HG02678 (cell line): ENCODE measurements around the gene VLDLR.
A peak's percentile ranks its signal among the peaks of the same experiment; 100 is the strongest.

Experiments
- ATAC-seq: cut with Tn5 transposase; IDR thresholded peaks from one replicate; pipeline ENCODE4 v1.9.1; 2021; ENCODE audit warnings: mild to moderate bottlenecking, moderate library complexity; ENCODE audit not compliant: unreplicated experiment

VLDLR gene

GRCh38 chr9:2620919-2621721, 467 bp upstream of the VLDLR start:
- ATAC-seq = peak; percentile 30

DNA sequence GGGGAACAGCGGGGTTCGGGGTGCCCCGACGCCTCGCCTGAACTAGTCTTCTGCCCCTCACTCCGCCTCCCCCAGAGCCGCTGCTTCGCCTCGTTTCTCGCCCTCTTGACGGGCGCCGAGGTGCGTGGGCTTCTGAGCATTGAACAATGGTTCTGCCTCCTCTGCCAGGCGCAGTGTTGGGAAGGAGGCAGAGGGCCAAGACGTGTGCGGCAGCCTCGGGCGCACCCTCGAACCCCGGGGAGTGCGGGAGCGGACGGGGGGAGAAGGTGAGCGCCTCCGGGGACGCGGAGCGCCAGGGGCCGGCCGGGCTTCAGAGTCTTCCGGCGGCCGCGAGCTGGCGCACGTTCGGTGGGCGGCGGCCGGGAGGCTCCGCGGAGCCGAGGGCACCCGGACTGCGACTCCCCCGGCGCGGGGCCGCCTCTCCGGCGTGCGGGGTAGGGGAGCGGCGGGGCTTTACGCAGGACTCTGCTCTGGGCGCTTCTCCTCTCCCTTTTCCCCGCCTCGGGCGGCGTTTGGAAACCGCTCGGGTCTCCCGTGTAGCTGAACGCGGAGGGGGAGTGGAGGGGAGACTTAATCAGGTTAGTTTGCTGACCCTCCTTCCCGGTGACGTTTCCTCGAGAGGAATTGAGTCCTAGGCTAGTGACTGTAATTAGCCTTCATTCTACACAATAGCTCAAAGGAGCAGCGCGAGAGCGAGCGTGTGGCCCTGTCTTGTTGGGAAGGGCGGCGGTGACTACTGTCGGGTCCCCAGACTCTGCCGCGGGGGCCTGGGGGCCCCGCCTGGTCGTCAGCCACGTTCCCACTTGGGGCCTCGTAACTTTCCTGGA, 1.1 kb downstream of the VLDLR start:
- peak; percentile 41 for ATAC-seq

GRCh38 chr9:2623288-2624050, 1.9 kb downstream of the VLDLR start:
- ATAC-seq = peak; percentile 7

- no peak for ATAC-seq
Observed at GRCh38 chr9:2624051-2624682, 2.6 kb downstream of the VLDLR start.

DNA sequence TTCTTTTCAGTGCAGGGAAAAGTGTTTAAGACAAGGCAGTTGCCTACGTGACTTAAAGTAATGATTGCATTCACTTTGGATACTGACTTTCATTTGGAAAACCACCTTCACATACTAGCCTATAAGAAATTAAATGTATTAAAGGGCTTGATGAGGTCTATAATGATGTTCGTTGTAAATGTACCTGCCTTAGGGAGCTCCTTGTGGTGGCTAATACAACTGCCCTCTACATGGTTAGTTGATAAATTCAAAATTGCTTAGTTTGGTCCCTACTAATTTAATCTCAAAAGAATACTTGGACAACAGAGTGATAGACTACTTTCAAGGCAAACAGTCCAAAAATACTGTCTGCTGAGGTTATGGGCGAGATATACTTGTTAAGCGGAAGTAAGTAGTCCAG, 3.8 kb downstream of the VLDLR start:
- ATAC-seq = no peak

DNA sequence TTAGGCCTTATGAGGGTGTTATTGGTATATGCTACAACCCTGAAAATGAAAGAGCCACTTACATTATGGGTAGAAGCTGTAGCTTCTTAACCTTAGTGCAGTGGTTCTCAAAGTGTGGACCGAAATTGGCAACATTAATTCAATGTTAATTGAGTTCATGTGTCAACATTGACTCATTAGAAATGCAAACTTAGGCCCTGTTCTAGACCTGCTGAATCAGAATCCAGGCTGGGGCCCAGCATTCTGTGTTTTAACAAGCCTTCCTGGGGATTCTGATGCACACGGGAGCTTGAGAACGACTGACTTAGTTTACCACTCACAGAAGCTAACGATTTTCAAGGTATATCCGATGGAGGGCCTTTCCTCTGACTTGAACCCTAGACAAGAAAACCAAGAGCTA, 7.3 kb downstream of the VLDLR start:
- ATAC-seq = no peak

DNA sequence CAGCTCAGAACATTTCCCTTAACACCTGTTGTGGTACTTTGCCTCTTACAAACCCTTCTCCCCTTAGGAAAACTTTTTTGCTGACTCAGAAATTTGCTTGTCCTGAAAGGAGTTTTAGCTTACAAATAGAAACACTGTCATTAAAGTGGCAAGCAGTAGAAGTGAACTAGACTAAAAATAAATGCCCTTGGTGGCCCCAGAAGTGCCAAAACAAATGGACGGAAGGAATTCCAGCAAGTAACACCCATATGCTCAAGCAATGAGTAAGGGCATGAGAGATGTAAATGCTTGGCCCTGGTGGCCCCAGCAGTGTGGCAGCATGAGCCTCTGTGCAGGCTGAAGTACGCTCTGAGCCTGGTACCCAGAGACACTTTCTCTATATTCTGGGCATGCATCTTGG, 8.6 kb downstream of the VLDLR start:
- no peak for ATAC-seq

DNA sequence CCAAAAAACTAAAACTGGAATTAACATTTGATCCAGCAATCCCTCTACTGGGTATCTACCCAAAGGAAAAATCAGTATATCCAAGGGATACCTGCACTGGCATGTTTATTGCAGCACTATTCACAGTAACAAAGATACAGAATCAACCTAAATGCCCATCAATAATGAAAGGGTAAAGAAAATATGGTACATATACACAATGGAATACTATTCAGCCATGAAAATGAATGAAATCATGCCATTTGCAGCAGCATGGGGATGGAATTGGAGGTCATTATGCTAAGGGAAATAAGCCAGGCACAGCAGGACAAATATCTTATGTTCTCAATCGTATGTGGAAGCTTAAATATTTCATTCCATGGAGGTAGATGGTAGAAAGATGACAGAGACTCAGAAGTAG, 9.7 kb downstream of the VLDLR start:
- ATAC-seq = no peak

- no peak for ATAC-seq
Observed at GRCh38 chr9:2634153-2634552, 12.6 kb downstream of the VLDLR start.

- no peak for ATAC-seq
Observed at GRCh38 chr9:2634818-2635217, 13.2 kb downstream of the VLDLR start.

DNA sequence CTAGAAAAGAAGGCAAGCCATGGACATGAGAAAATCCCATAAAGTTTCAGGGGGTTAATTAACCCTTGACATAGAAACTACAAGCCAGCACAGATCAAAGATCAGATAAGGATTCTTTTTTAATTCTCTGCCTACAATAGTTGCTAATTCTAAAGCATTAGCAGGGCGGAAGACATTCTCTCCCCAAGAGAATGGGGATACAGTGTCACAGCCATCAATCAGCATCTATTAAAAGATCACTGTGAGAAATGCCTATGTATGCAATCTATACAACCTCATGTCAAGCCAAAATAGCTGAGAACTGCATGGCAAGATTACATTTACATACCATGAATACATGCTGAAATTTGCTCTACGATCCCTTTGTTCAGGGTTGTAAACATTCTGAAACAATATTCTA, 14.3 kb downstream of the VLDLR start:
- no peak for ATAC-seq

DNA sequence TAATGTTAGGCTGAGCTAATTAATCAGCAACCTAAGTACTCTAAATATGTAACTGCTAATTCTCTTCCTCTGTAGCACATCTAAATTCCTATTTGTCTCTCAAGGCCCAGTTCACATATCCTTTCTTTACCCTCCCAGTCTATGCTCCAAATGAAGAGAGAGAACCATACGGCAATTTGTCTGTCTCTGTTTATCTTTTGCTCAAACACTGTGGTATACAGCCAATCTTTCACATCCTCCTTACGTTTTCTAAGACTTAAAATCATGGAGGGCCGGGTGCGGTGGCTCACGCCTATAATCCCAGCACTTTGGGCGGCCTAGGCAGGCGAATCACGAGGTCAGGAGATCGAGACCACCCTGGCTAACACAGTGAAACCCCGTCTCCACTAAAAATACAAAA, 15.8 kb downstream of the VLDLR start:
- ATAC-seq = no peak

GRCh38 chr9:2638871-2639673, 17.5 kb downstream of the VLDLR start:
- ATAC-seq = peak; percentile 91

DNA sequence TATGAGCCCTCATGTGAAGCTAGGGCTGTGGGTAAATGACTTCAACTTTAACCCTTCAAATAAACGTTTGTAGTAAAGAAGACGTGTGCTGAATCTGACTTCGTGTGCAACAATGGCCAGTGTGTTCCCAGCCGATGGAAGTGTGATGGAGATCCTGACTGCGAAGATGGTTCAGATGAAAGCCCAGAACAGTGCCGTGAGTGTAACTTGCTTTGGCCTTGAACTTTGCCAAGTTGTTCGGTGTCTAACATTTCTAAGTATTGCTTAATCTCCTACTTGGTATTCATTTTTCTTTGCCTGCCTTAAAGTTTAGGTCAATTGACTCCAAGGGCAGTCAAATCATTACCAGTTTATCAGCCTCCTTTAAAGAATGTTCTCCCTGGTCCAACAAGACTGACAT, 18.2 kb downstream of the VLDLR start:
- ATAC-seq = no peak

GRCh38 chr9:2640570-2640969, 19.0 kb downstream of the VLDLR start:
- no peak for ATAC-seq

DNA sequence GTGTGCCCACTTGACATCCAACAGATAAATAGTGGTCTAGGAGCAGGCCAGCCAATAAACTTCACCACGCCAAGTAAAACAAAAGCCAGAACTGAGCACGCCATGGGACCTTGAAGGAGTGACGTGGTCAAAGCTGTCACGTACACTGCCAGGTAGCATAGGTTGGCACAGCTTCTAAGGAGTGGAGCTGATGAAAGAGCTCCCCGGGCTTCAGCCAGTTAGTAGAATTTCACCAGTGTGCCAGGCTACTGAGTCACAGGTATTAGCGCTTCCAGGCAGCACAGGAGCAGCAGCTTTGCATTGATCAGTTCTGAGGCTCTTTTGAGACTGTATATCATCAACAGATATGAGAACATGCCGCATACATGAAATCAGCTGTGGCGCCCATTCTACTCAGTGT, 19.4 kb downstream of the VLDLR start:
- no peak for ATAC-seq

- no peak for ATAC-seq
Observed at GRCh38 chr9:2642068-2642467, 20.5 kb downstream of the VLDLR start.

DNA sequence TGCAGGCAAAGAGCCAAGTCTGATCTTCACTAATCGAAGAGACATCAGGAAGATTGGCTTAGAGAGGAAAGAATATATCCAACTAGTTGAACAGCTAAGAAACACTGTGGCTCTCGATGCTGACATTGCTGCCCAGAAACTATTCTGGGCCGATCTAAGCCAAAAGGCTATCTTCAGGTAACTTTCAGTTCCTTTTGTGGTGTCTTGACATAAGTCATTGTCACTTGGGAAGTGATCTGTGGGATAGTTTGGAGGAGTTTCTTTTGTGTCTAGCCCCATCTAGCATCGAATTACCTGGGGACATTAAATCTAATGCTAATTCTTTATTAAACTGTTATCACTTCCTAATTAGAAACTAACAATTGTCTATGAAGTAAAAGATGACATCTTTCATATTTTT, 24.0 kb downstream of the VLDLR start:
- peak; percentile 82 for ATAC-seq

- ATAC-seq = no peak
Observed at GRCh38 chr9:2655411-2655901, 33.9 kb downstream of the VLDLR start.

DNA sequence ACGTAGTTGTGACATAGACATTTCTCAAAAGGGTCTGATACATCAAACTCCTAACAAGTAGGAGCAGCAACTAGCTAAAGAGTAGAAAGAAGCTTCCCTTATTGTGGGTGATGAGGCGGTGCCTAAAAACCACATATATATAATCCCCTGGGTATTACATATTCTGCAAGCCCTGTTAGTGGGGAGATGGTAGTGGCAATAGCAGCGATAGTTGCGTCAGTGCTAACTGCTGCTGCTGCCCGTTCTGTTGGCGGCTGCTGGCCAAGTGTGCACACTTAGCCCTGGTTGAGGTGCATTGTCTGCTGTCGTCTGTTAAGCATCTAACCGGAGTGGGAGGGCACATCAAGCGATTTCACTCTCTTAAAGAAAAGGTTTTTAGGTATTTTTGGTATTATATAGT, 35.8 kb downstream of the VLDLR start:
- ATAC-seq = peak; percentile 63
